SK-N-SH treated with all-trans-retinoic acid at 6 μM for 48 hours (cell line): ENCODE results near the gene RAB36.

Experiments
- ARNTL ChIP-seq: fragments of 450-650 bp; formaldehyde crosslinking; IDR thresholded peaks from 2 replicates; pipeline ENCODE4 v1.5.0; 2020; ENCODE audit warnings: low read depth, mild to moderate bottlenecking, moderate library complexity, borderline replicate concordance
- BACH2 ChIP-seq: fragments of 250-450 bp; sonication (Bioruptor Pico); IDR thresholded peaks from 2 replicates; pipeline ENCODE4 v1.9.0; 2021; ENCODE audit warnings: mild to moderate bottlenecking, borderline replicate concordance
- GLIS3 ChIP-seq: fragments of 250-450 bp; sonication (Bioruptor Pico); IDR thresholded peaks from 2 replicates; pipeline ENCODE4 v1.5.0; 2020; ENCODE audit warnings: mild to moderate bottlenecking, moderate library complexity
- PATZ1 ChIP-seq: fragments of 250-450 bp; sonication (Bioruptor Pico); IDR thresholded peaks from 2 replicates; pipeline ENCODE4 v1.8.0; 2020; ENCODE audit warnings: mild to moderate bottlenecking, moderate library complexity, borderline replicate concordance
- RARB ChIP-seq: fragments of 250-450 bp; sonication (Bioruptor Pico); IDR thresholded peaks from 2 replicates; pipeline ENCODE4 v1.8.0; 2021; ENCODE audit warnings: mild to moderate bottlenecking, moderate library complexity
- TSHZ2 ChIP-seq: fragments of 250-450 bp; sonication (Bioruptor Pico); IDR thresholded peaks from 2 replicates; pipeline ENCODE4 v1.5.0; 2020; ENCODE audit warnings: mild to moderate bottlenecking, moderate library complexity

- TF ChIP-seq BACH2 (no peak), PATZ1 (CRISPR knock-in tag) (no peak), GLIS3 (no peak), TSHZ2 (CRISPR knock-in tag) (no peak), RARB (CRISPR knock-in tag) (no peak), ARNTL (CRISPR knock-in tag) (no peak)
These were observed 13.4 kb downstream of the RAB36 start for GRCh38 chr22:23158516-23159290.
